Small intestine (tissue), 16 donors: ENCODE results near the gene ALPG. TPM values are rescaled to one million over a fixed set of nuclear protein-coding genes. Genes with fewer than 3 reads are reported as not detected.
A peak's percentile ranks its signal among the peaks of the same experiment; 100 is the strongest.
"Not testable (repeated sequence)": the region's sequence is repeated elsewhere in the genome, so short reads cannot be mapped to it uniquely, and the experiment has no call there.

Experiments
- DNase-seq, 2 donors: peaks; one replicate each; pipeline versions ENCODE4 v3.0.0 to v3.0.0-alpha.2; 2013
- FAIRE-seq: peaks from 2 replicates; lab custom pipeline; 2012; peaks lifted over from hg19 to GRCh38; lab: Jason Lieb, UNC
- H3K27ac ChIP-seq, 3 donors: one replicate each; pipeline ENCODE4 v1.5.1; 2013; ENCODE audit warnings: low read length in 2 of 3, mild to moderate bottlenecking in 2 of 3, control low read depth in 1 of 3, inconsistent platforms in 1 of 3, low read depth in 1 of 3, moderate library complexity in 1 of 3
- H3K27me3 ChIP-seq, 3 donors: one replicate each; pipeline ENCODE4 v1.6.1; 2013; ENCODE audit warnings: low read length in 3 of 3, inconsistent platforms in 1 of 3; ENCODE audit not compliant: control insufficient read depth in 3 of 3, insufficient read depth in 3 of 3
- H3K36me3 ChIP-seq, 3 donors: one replicate each; pipeline ENCODE4 v1.6.1; 2013; ENCODE audit warnings: low read length in 3 of 3, inconsistent platforms in 1 of 3, low read depth in 1 of 3, mild to moderate bottlenecking in 1 of 3, moderate library complexity in 1 of 3; ENCODE audit not compliant: control insufficient read depth in 3 of 3, insufficient read depth in 2 of 3
- H3K4me1 ChIP-seq, 3 donors: one replicate each; pipeline ENCODE4 v1.6.1; 2013; ENCODE audit warnings: low read length in 2 of 3, inconsistent platforms in 1 of 3, low read depth in 1 of 3, mild to moderate bottlenecking in 1 of 3, moderate library complexity in 1 of 3; ENCODE audit not compliant: control insufficient read depth in 3 of 3, insufficient read depth in 2 of 3
- H3K4me3 ChIP-seq, 3 donors: one replicate each; pipeline ENCODE4 v1.5.1; 2013; ENCODE audit warnings: low read length in 3 of 3, control low read depth in 1 of 3, inconsistent platforms in 1 of 3, low read depth in 1 of 3, mild to moderate bottlenecking in 1 of 3, moderate library complexity in 1 of 3
- H3K9me3 ChIP-seq, 2 donors: one replicate each; pipeline ENCODE4 v1.6.1; 2013; ENCODE audit warnings: low read depth in 1 of 2, low read length in 1 of 2; ENCODE audit not compliant: control insufficient read depth in 2 of 2, insufficient read depth in 1 of 2
- WGBS, 3 donors: extraction: QIAGEN DNeasy Blood & Tissue Kit; methylation state at CpG; one replicate each; pipeline ENCODE4 v1.1.7; 2013; 5-methylcytosine and 5-hydroxymethylcytosine counted together
- long read RNA-seq, 10 donors: transcript quantifications; one replicate each; lab custom pipeline, GENCODE V29; 2026
- polyA plus RNA-seq, 4 donors: library from polyadenylated mRNA; stranded (reverse) in 3 of 4; unstranded in 1 of 4; fragments of 200-250 nt in 3 of 4; fragments of 120-200 nt in 1 of 4; gene quantifications; one replicate each; pipeline versions ENCODE4 v1.2.1 to v1.2.3, GENCODE V29; 2013
- donor health status: healthy with polysubstance abuse.
- donor health status: control.
- donor health status: control.
- donor health status: Bipolar disorder and iron deficiency.
- donor health status: healthy.

Gene ALPG
- under 1 TPM in 1 of 4 donors, not detected in 3; 0.01 TPM for polyA plus RNA-seq
- long read RNA-seq, donor 1: 0 reads
- long read RNA-seq, donor 2: 0 reads
- long read RNA-seq, donor 3: 0 reads
- long read RNA-seq, donor 4: 0 reads
- long read RNA-seq, donor 5: 0 reads
- long read RNA-seq, donor 6: 0 reads
- long read RNA-seq, donor 7: 0 reads
- long read RNA-seq, donor 8: 0 reads
- long read RNA-seq, donor 9: 0 reads
- long read RNA-seq, donor 10: 0 reads

DNA sequence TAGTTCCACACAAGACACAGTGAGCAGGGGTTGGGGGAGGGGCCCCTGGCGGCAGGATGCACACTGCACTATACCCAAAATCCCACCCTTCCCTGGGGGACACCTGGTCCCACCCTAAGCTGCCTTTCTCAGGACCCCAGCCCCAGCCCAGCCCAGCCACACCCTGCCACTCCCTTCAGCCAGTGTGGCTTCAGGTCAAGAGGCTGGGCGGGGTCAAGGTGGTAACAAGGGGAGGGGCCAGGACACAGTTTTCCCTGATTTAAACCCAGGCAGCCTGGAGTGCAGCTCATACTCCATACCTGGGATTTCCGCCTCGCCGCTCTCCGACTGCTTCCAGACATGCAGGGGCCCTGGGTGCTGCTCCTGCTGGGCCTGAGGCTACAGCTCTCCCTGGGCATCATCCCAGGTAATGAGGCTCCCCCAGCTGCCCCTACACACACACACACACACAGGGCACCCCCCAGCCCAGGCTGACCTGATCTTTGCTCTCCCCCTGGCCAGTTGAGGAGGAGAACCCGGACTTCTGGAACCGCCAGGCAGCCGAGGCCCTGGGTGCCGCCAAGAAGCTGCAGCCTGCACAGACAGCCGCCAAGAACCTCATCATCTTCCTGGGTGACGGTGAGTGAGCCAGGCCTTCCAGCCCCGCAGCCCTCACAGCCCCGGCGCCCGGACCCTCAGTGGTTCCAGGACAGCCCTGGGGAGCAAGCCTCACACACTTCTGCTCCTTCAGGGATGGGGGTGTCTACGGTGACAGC lies at the start of gene ALPG:
ALPG (plus strand) TSS at position 289 of the 755 bp plus-strand sequence; CDS start at position 340, 51 bp downstream.
- no peak within 1 kb of the TSS for H3K4me3 ChIP-seq
- FAIRE-seq: no peak
- peaks cover 0 to 8% (median 0%) of the 10 kb centered on the region in 3 donors for H3K27me3 ChIP-seq
- H3K4me1 ChIP-seq: peaks cover 0 to 7% (median 3%) of the 10 kb centered on the region in 3 donors
- H3K36me3 ChIP-seq: no peaks in the 10 kb centered on the region
- no peaks in the 10 kb centered on the region for H3K9me3 ChIP-seq
- 82 to 89% (median 89%) methylated on average over 16 to 17 of the region's 17 CpGs for WGBS, 3 donors
- no peak within 1 kb of the TSS for H3K27ac ChIP-seq
- no peak for DNase-seq

DNA sequence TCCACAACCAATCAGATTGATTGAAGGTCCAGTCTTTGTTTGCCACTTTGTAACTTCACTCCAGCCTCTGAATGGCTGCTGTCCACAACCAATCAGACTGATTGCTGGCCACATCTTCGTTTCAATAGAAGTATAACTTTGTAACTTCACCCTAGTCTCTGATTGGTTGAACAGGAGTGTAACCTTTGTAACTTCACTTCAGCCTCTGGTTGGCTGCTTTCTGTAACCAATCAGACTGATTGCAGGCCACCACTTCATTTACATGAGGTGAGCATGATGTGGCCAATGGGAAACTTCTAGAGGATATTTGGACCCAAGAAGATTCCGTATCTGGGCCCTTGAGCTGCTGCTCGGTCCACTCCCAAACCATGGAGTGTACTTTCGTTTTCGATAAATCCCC lies 45.0 kb upstream of the ALPG start:
- H3K27me3 ChIP-seq: no peaks in the 10 kb centered on the region
- no peak overlapping the region for H3K27ac ChIP-seq
- WGBS, 3 donors: 84 to 89% (median 87%) methylated on average over 5 of the region's 5 CpGs
- peaks cover 0 to 3% of the 10 kb centered on the region in 2 donors for H3K9me3 ChIP-seq
- no peak overlapping the region for H3K4me3 ChIP-seq
- H3K36me3 ChIP-seq: no peaks in the 10 kb centered on the region
- H3K4me1 ChIP-seq: peaks cover 0 to 4% (median 0%) of the 10 kb centered on the region in 3 donors
- no peak for FAIRE-seq
- DNase-seq: peak in 1 of 2 donors; percentile 13

DNA sequence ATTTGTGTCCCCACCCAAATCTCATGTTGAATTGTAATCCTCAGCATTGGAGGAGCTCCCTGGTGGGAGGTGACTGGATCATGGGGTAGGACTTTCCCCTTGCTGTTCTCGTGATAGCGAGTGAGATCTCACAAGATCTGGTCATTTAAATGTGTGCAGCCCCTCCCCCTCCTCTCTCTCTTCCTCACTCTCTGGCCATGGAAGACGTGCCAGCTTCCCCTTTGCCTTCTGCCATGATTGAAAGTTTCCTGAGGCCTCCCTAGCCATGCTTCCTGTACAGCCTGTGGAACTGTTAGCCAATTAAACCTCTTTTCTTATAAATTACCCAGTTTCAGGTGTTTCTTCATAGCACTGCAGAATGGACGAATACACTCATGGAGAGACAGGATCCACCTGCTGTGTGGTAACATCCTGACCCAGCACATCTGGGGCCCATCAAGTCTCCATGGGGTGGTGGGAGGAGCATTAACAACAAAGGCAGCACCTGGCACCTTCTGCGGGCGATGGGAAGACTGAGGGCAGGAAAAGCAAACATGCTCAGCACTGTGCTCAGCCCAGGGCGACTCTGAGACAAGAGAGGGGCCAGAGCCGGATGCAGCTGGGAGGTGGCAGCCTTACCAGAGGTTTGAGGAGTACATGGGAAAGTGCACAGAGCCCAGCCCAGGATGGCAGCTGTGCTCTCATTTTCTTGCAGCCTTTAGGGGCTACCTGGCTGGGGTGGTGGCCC lies 44.3 kb upstream of the ALPG start:
- peaks cover 0 to 4% (median 0%) of the 10 kb centered on the region in 3 donors for H3K4me1 ChIP-seq
- H3K9me3 ChIP-seq: peaks cover 0 to 3% of the 10 kb centered on the region in 2 donors
- WGBS, 3 donors: 82 to 90% (median 89%) methylated on average over 8 of the region's 8 CpGs
- H3K27me3 ChIP-seq: no peaks in the 10 kb centered on the region
- H3K36me3 ChIP-seq: no peaks in the 10 kb centered on the region
- no peak for DNase-seq
- no peak overlapping the region for H3K27ac ChIP-seq
- no peak overlapping the region for H3K4me3 ChIP-seq
- no peak for FAIRE-seq

DNA sequence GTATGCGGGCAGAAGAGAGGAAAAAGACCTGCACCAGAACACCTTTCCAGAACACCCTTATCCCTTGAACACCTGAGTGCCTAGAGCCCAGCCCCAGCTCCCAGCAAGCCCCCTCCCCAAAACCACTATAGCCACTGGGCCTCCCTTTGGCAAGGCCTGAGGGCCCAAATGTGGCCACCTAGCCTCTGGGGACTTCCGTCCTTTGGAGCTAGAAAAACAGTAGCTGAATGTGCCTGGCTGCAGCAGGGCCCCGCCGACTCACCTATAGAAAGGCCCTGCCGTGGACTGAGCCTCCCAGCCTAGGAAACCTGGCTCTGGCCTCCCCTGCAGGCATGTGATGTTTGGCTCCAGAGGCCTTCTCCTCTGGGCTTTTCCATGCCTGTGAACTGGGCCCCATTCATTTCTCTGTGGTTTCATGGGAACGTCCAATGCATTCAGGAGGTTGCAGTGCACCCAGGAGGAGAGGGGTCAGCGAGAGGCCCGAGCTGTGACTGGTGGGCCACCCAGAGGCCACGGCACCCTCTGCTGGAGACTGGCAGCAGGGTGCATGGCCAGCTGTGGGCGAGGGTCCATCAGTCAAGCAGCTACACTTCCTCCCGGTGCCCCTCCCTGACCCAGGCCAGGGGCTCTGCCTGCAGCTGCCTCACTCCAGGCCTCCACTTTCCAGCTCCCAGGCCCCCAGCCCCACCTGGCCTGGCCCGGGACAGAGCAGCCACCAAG lies 43.4 kb upstream of the ALPG start:
- not testable (repeated sequence) for H3K36me3 ChIP-seq, H3K4me3 ChIP-seq, H3K27me3 ChIP-seq, H3K27ac ChIP-seq, H3K4me1 ChIP-seq, DNase-seq, FAIRE-seq, H3K9me3 ChIP-seq
- WGBS, 3 donors: 82 to 86% (median 82%) methylated on average over 12 of the region's 12 CpGs

DNA sequence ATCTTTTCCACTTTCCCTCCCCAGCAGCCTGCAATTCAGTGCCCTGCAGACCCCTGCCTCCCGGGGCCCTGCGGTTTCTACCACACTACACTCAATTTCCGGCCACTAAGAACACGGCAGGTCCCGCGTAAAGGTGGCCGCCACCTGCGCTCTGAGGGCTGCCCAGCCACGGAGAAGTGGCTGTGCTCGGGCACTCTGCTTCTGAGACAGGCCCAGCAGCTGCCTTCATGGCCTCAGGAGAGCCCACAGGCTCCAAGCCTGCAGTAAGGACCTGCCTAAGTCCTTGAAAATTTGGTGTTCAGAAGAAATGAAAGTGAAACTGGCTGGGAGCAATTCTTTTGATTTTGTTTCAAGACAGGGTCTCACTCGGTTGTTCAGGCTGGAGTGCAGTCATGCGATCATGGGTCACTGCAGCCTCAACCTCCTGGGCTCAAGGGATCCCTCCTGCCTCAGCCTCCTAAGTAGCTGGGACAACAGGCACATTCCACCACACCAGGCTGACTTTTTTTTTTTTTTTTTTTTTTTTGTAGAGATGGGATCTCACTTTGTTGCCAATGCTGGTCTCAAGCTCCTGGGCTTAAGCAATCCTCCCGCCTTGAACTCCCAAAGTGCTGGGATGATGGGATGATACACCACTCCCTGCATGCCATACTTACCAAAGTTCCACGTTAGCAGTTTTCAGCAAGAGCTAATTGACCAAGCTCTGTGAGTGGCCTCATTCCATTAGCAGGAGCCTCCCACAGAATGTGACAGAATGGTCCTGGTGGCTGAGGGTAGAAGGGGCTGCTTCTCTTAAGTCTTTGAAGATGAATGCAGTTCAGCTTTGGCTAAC lies 42.6 kb upstream of the ALPG start:
- no peaks in the 10 kb centered on the region for H3K36me3 ChIP-seq
- H3K27ac ChIP-seq: no peak overlapping the region
- H3K4me3 ChIP-seq: peak overlapping the region in 1 of 3 donors; percentile 8
- DNase-seq (peak in 1 of 2 donors; percentile 15), FAIRE-seq (no peak)
- peaks cover 0 to 4% (median 0%) of the 10 kb centered on the region in 3 donors for H3K4me1 ChIP-seq
- WGBS, 3 donors: 54 to 72% (median 64%) methylated on average over 14 of the region's 14 CpGs
- peaks cover 0 to 3% of the 10 kb centered on the region in 2 donors for H3K9me3 ChIP-seq
- peaks cover 0 to 3% (median 0%) of the 10 kb centered on the region in 3 donors for H3K27me3 ChIP-seq

DNA sequence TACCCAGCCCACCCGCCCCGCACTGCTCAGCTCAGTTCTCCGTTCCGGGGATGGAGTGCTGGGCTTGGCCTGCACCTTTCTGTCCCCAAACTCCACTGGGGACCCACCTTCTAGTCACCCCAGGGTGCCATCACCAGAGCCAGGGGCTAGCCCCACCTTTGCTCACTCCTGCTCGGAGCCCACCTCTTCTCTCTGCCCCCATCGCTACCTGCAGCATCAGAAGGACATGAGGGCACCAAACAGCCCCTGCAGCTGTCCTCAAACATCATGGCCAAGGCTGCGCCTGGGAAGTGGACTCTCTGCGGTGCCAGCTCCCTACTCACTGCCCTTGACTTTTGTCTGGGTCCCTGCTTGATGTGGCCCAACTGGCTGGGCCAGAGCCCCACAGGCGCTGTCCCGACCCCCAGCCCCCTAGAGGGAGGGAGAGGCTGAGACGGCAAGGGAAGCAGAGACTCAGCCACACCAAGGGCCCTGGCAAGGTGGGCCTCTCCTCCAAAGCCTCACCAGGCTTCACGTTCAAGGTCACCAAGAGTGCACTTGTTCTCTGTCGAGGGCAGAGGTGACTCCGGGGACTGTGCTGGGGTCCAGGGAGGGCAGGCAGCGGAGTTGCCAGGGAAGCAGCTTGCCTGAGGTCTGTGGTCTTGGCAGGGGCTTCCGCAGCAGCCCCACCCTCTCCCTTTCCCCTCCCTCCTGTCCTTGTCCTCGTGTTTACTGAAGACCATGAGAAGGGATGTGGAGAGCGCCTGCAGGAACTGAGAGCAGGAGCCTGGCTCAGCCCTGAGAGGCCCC lies 41.6 kb upstream of the ALPG start:
- not testable (repeated sequence) for DNase-seq, H3K36me3 ChIP-seq, H3K4me1 ChIP-seq, H3K27ac ChIP-seq, H3K27me3 ChIP-seq, H3K4me3 ChIP-seq, H3K9me3 ChIP-seq, FAIRE-seq
- WGBS, 3 donors: 74 to 81% (median 79%) methylated on average over 15 to 18 of the region's 18 CpGs
